Measurements from ENCODE around the gene CLSTN1.
"Not testable (repeated sequence)": the region's sequence is repeated elsewhere in the genome, so short reads cannot be mapped to it uniquely, and the experiment has no call there.

CLSTN1 gene

DNA sequence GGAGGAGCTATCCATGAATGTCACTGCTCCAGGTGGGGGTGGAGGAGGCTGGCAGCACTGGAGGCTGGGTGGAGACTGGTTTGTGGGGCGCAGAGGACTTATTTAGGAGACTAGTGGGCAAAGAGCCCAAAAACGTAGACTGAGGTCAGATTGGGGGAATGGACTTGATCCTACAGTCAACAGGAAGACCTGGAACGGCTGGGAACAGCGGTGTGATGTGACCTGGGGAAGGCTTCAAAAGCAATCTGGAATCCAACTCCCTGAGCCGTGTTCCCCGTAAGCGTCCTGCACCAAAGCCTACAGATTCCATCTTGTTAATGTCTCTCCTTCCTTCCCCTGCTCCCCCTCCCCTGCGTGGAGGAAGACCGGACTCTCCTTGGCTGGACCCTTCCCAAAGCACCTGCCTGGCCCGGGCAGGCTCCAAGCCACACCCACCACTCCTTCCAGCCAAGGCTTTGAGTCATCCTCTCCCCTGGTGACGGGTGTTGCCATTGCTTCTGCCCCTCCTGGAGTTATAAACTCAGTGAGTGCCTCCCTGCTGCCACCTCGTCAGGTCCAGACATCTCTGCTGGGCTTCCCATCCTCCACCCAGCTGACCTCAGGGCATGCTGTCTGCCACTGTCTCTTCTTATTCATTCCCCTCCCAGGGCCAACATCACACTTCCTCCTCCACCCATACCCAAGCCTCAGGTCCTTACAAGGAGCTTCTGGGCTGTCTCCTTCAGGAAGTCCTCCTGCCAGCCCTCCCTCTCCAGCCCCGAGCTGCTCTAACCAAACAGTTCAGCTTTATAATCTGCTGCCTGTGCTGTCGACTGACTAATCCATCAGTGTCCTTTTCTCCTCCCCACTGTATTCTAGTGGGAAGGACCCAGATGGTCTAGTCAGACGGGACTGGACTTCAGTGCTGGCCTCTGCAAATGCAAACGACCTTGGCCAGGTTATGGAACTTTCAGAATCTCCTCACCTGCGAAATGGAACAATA lies 1.6 kb upstream of the CLSTN1 start:
- DNase-seq, result no peak

DNA sequence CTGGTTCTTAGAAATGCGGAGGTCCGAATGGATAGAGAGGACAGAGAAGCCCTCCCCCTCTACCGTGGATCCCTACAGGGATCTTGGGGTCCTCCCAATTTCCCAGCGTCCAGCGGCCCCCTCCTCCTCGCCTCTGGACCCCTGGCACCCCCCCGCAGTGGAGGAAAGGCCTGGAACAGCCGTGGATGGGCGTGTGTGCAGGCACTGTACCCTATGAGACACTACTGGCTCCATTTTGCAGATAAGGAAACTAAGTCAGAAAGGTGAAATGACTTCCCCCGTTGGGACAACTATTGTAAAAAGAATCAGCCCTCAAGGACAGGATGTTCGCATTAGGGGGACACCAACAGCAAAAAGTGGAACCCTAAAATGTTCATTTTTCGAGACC lies 931 bp upstream of the CLSTN1 start:
- DNase-seq, result no peak

DNA sequence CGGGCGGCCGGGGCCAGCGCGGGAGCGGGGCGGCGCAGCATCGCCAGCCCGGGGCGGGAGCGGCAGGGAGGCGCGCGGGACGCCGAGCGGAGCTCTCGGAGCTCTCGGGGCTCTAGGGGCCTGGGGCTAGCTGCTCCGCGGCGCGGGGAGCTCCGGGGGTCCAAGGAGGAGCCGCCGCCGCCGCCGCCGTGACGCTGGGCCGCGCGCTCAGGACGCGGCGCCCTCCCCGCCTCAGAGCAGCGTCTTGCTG lies 147 bp downstream of the CLSTN1 start:
- DNase-seq, result no peak

DNA sequence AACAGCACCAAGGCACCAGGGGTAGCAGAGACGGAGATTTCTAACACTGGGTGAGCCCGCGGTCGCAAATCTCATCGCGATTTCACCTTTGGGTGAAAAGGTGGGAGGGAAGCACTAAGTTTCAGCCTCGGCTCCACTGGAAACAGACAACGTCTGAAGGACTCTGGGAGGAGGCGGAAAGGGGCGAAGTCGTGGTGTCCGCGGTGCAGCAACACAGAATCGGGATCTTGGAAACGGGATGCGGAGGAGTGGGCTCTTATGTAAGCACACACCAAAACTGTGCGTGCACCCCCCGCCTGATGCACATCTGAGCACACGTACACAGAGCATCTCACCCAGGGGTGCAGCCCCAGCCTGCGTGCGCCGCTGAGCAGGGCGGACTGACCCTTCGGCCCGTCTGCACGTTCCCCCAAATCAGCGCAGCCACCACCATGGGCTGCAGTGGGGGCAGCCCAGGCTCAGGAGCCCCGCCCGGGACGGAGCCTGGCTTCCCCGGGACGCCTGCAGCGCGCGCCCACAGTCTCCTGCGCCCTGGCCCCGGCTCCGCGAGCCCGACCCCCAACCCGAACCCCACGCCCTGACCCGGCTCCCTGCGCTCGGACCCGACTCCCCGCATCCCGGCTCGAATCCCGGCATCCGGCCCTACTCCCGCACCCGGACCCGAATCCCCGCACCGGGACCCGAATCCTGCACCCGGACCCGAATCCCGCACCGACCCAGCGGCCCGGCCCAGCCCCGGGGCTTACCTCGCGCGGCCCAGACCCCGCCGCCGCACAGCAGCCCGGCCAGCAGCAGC lies 670 bp downstream of the CLSTN1 start:
- no peak for DNase-seq

DNA sequence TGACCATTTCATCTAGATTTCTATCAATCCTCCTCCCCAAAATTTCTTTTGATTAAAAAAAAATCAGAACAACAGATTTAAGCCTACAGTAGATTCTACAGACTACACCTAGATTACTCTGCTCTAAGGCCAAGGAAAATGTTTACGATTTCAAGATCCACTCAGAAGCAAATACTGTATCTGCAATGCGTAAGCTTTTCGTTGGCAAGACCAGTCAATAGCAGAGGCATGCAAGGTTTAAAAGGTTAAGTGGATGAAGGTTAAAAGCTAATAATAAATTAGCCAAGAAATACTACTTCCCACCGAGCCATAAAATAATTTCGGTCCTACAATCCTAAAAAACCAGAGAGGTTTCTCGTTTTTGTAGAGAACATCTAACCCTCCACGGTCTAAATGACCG lies 1.3 kb downstream of the CLSTN1 start:
- DNase-seq, result no peak

DNA sequence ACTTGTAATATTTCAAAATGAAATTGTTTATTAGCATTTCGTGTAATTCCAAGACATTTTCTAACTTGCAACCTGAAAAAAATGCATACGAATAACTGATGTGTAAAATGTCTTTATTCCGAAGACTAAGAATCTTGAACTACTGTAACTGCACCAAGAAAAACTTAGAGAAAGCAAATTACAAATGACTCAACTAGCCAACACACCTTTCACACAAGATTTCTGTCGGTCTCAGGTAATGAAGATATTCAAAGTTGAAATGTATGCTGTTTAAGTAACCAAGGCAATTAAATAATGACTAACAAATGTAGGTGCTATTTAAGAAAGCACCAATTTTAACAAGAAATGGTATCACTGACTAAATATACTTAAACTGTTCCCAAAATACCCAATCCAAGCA lies 2.1 kb downstream of the CLSTN1 start:
- no peak for DNase-seq

DNA sequence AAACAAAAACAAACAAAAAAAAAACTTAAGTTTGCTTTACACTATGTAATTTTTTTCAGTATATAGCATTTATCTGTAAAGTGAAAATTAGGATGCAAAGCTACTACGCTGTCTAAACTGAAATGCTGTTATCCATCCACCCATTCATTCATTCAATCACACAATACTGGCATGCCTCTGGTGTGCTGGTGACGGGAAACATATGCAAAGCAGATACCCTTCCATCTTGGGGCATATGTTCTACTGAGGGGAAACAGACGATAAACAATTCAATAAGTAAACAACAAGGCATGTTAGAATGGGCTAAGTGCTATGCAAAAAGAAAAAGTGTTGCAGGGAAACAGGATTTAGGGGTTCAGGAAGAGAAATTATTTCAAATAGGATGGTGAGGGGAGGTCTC lies 3.2 kb downstream of the CLSTN1 start:
- DNase-seq, result no peak

DNA sequence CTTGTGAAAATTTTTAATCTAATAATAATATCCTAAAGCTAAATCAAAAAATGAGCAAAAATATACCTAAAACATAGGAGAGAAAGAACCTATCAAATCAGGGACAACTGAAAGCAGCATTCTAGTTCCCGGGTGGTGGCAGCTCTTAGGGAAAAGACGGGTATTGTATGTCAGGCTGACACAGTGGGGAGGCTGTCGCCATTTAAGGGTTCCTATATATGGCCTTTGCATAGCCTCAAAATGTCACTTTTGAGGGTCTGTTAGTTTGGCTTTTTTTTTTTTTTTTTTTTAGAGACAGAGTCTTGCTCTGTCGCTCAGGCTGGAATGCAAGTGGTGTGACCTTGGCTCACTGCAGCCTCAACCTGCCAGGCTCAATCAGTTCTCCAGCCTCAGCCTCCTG lies 6.0 kb downstream of the CLSTN1 start:
- no peak for DNase-seq

DNA sequence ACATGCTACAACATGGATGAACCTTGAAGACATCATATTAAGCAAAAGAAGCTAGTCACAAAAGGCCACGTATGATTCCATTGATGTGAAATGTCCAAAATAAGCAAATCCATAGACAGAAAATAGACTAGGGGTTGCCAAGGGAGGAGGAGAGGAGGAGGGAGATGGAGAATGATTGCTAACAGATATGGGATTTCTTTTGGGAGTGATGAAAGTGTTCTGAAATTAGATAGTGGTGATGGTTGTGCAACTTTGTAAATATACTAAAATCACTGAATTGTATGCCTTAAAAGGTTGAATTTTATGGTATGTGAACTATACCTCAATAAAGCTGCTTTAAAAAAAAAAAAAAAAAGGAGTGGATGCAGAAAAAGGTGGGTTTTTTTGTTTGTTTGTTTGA lies 7.6 kb downstream of the CLSTN1 start:
- no peak for DNase-seq

DNA sequence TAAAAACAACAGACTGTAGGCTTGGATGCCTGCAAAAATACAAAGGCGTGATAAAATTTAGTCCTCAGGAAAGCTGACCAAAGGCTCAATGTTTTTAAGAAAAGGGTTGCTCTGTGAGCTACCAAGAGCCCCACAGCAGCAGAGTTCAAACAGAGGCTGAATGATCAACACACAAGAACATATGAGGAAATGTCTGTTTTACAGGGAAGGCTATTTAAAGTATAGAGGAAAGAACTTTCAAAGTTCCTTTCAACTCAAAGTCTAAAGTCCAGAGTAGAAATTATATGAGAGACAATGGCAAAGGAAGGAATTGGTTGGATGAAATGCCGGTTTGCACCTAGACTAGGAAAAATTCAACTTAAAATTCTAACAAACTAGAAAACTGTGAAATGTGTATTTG lies 8.6 kb downstream of the CLSTN1 start:
- no peak for DNase-seq

DNA sequence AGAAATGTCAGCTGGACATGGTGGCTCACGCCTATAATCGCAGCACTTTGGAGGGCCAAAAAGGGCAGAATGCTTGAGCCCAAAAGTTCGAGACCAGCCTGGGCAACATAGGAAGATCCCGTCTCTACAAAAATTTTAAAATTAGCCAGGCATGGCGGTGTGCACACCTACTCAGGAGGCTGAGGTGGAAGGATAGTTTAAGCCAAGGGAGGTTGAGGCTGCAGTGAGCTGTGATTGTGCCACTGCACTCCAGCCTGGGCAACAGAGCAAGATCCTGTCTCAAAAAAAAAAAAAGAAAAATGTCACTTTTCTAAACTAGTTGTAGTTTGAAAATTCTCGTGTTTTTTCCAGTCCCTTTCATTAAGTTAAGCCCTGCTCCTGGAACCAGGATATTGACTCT lies 9.1 kb downstream of the CLSTN1 start:
- DNase-seq, result no peak

DNA sequence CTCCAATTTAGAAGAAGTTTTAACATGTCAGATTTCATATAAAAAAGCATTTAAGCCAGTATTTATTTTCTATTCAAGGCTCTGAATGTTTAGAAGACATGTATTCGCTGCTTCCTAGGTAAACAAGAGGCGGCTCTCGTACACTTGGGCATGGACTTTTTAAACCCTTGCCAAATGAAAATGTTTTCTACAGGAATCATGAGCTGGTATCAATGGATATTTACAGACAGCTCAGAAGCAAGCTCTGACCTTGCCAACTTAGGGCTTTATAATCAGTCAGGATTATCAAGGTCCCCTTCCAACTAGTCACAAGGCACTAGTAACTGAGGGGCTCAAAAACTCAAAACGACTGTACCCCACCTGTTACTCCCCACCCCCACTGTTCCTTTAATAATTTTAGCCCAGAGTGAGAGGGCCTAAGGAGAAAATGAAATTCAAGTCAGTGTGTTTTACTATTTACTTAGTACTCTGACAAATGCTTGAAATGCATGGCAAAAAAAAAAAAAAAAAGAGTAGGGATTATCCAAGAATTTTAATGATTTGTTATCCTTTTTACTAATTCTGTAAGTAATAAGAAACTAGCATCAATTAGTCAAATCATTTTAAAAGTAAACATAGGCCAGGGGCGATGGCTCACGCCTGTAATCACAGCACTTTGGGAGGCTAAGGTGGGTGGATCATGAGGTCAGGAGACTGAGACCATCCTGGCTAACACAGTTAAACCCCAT lies 12.4 kb downstream of the CLSTN1 start:
- DNase-seq, result no peak

DNA sequence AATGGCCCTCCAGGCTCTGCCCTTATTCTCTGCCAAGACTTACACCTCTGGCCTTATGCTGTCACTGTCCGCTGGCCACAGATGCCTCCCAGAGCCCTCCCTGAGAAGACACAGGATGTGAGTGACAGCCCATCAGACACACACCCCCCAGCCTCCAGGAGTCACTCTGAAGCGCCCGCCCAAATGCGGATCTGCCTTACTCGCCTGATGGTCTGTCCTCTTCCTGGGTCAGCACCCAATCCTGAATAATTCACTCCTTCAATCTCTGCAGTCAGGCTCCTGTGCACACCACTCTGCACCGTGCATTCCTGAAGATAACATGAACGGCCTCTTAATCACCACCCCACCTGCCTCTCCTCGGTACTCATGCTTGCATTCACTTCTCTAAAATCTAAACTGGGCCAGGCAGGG lies 14.7 kb downstream of the CLSTN1 start:
- DNase-seq, result no peak

DNA sequence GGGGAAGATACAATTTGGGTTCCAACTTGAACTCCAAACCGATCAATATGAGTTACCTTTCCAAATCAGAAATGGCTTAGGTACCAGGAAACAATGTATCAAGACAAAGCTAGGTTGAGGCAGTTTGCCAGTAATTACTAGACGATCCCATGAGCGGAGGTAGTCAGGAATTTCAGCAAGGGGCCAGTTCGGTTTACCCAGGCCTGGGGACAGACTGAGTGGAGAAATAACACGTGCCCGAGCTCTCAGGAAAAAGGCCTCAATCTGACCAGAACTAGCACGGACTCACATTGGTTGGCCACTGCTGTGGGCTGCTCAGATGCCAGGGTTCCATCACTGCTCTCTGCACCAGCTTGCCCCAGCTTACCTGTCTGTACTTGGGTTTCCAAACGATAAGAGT lies 15.3 kb downstream of the CLSTN1 start:
- no peak for DNase-seq

DNA sequence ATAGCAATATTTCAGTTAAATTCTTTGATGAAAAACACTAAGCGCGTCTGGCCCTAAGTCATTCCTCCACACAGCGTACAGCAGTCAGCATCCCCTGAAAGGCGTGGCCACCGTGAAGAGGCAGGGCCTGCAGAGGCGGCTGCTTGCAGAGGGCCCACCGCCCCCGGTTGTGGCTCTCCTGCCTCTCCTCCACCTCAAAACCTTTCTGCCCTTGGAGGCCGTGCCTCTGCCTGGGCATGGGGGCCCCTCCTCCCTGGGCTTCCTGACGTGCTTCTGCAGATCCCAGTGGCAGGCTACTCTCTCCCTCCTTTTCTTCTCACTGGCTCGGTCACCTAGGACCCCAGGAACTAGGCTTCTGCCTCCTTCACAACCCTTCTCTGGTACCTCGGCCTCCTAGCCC lies 16.2 kb downstream of the CLSTN1 start:
- no peak for DNase-seq

DNA sequence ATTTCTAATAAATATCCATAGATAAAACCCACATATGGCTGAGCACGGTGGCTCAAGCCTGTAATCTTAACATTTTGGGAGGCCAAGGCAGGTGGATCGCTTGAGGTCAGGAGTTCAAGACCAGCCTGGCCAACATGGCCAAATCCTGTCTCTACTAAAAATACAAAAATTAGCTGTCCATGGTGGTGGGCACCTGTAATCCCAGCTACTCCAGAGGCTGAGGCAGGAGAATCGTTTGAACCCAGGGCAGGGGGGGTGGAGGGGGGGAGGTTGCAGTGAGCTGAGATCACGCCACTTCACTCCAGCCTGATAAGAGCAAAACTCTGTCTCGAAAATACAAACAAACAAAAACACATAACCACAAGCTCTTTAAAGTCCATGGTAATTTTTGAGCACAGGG lies 17.8 kb downstream of the CLSTN1 start:
- not testable (repeated sequence) for DNase-seq

DNA sequence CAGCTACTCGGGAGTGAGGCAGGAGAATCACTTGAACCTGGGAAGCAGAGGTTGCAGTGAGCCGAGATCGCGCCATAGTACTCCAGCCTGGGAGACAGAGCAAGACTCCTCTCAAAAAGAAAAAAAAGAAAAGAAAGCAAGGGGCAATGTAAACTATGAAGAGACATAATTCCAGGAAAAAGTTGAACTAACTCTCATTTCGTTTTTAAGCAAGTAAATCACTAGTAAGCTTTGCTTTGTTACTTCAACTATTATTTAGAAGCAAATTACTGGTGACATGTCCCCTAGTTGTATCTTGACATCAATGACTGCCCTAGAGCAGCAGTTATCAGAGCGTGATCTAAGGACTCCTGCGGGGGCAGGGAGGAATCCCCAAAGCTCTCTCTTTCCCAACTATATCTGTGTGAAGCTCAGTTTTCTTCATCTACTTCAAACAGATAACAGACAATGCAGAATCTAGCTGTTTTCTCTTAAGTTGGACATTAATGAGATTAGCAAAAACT lies 18.7 kb downstream of the CLSTN1 start:
- DNase-seq, result no peak

DNA sequence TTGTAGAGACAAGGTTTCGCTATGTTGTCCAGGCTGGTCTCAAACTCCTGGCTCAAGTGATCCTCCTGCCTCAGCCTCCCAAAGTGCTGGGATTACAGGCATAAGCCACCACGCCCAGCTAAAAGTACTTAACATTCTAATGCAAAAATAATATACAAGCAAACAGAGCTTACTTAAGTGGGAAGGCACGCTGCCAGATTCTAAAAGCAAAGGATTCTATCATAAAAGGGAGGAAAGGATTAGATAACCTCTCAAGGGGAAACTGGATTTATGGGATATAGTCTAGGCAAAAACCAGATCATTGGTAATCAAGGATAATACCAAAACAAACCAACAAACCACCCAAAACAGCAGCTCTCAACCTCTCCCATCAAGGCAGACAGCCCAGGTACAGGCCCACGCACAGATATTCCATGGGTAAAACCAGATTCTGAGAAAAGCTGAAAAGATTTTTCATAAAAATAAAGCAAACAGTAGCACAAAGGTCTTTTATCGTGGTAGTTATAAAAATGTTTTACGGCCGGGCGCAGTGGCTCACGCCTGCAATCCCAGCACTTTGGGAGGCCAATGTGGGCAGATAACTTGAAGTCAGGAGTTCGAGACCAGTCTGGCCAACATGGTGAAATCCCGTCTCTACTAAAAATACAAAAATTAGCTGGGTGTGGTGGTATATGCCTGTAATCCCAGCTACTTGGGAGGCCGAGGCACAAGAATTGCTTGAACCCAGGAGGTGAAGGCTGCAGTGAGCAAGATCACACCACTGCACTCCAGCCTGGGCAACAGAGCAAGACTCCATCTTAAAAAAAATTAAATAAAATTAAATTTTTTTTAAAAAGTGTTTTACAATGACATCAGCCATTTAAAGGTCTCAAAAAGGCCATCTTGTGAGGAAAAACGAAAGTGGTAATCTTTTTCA lies 20.5 kb downstream of the CLSTN1 start:
- DNase-seq, result not testable (repeated sequence)

DNA sequence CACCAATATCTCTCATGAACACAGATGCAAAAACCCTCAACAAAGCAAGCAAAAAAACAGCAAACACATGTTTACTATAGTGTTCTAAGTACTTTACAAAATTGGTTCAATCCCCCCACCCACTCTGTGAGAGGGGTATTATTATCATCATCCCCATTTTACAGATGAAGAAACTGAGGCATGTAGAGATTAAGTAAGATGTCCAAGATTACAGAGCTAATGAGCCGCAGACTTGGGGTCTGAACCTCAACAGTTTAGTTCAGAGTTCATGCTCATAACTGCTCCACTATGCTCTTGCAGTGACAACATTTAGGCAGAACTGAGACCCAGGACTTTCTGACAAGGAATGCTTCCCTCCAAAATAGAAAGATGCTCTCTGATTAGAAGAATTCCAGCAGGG lies 21.9 kb downstream of the CLSTN1 start:
- no peak for DNase-seq

DNA sequence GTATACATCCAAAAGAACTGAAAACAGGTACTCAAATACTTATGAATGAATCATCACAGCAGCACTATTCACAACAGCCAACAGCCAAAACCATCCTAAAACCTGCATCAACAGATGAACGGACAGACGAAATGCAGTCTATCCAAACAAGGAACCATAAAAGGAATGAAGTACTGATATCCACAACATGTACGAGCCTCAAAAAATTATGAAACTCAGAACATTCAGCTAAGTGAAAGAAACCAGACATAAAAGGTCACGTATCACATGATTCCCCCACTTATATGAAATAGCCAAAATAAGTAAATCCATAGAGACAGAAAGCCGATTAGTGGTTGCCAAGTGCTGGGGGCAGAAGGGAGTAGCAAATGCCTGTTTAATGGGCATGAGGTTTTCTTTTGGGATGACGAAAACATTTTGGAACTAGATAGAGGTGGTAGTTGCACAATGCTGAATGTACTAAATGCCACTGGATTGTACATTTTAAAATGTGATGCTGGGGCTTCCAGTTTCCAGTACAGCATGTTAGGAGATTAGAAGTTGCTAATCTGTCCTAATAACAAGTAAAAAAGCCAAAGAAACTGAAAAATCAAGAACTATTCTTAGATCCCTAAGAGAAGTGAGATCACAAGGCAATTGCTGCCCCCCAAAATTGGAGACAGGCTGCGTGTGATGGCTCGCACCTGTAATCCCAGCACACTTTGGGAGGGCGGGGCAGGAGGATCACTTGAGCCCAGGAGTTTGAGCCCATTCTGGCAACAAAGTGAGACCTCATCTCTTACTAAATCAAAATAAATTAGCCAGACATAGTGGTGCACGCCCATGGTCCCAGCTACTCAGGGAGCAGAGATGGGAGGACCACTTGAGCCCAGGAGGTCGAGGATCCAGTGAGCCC lies 25.3 kb downstream of the CLSTN1 start:
- no peak for DNase-seq

DNA sequence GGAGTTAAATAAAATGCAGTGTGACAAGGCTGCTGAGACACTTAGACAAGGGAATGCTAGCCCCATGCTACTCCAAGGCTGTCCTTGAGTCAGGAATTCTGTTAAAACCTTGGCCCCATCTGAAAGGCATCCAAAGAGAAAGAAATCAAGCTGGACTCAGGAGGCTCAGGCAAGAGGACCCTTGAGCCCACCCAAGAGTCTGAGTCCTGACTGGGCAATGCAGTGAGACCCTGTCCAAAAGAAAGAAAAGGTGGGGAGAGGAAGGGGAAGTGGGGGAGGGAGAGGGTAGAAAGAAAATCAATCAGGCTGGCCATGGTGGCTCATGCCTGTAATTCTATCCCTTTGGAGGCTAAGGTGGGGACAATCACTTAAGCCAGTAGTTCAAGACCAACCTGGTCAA lies 26.7 kb downstream of the CLSTN1 start:
- no peak for DNase-seq
